ENCODE measurements around the gene DLG2. TPM values are rescaled to one million over a fixed set of nuclear protein-coding genes. Genes with fewer than 3 reads are reported as not detected.

DLG2 gene
- total RNA-seq, 1 donor from 2014 or later: 4.7 TPM

DNA sequence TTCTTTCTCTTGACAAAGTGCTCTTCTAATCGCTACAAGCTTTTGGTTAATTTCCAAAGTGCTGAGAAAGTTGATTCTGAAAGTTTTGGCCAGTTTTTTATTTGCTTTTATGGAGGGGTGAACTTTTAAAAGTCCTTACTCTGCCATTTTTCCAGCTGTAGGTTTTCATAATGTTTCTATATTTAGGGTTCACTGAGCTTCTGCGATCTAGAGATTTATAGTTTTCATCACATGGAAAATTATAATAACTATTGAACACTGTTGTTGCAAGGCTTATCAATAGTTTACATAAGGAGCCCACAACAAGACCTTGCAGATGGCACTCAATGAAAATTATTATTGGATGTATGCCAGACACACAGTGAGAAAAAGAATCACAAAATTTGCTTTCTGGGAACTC, 55.1 kb downstream of the DLG2 start:
- ATAC-seq (no peak), DNase-seq (ENCODE audit: low spot score) (no peak)

DNA sequence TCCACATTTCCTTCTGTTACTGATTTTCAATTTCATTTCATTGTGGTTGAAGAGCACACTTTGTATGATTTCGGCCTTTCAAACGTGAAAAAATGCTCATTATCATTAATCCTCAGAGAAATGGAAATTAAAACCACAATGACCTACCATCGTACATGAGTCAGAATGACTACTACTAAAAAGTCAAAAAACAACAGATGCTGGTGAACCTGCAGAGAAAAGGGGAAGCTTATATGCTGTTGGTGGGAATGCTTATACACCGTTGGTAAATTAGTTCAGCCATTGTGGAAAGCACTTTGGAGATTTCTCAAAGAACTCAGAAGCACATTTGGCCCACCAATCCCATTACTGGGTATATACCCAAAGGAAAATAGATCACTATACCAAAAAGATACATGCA, 57.6 kb downstream of the DLG2 start:
- ATAC-seq: no peak
- no peak for DNase-seq (ENCODE audit: low spot score)

DNA sequence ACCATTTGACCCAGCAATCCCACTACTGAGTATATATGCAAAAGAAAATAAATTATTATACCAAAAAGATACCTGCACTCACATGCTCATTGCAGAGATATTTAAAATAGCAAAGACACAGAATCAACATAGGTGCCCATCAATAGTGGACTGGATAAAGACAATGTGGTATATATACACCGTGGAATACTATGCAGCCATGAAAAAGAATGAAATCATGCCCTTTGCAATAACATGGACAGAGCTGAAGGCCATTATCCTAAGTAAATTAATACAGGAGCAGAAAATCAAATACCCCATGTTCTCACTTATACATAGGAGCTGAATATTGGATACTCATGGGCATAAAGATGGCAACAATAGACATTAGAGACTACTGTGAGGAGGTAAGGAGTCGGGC, 68.7 kb downstream of the DLG2 start:
- DNase-seq (ENCODE audit: low spot score) (no peak), ATAC-seq (no peak)

DNA sequence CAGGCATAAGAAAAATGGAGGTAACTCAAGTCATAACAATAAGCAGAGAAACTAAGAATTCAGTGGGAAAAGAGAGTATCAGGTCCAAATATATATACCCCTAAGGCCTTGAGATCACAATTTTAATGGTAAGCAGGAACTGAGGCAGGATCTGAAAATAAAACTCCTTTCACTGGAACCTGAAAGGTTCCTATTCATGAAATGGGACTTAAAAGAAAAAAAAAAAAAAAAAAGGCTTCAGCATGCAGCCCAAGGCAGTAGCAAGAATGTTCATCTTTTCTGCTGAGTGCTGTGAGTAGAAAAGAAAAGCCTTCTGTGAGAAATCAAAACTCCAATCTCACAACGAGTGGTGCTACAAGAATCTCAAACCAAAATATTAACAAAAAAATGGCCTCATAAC, 75.3 kb downstream of the DLG2 start:
- ATAC-seq (no peak), DNase-seq (ENCODE audit: low spot score) (no peak)

DNA sequence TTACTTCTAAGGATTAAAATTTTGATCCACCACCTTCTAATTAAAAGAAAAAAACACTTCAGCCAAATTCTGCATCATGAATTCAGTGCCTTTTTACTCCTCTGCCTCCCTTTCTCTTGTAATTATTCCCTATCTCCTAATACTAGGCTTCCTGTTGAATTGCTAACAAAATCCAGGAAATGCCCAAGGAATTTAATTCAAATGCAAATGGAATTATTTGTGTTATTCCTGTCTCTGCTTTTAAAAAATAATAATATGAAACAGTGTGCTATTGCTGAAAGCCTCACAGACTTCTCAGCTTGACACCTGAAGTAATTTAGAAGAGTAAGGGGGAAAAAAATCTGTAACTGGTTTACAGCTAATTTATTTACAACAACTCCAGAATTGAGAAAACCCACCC, 85.5 kb downstream of the DLG2 start:
- no peak for ATAC-seq
- no peak for DNase-seq (ENCODE audit: low spot score)

DNA sequence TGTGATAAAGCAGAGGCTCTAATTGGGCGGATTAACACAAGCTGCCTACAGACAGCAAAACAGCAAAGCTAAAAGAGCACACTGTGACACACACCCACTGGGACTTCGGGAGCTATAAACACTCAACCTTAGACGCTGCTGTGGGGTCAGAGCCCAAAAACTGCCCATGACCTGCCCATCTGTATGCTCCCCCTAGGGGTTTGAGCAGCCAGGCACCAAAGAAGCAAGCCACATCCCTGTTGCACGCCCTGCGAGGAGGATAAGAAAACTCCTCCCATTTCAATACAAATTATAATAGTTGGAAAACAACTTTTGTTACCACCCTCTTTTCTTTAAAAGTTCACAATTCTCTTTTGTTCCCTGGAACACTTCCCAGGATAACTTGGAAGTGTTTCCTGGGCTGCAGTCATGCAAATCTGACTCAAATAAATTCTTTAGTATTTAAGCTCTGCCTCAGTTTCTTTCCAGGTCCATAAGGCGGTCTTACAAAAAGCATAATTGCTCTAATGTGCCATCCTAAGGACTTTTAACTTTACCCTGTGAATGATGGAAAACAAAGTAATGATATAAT, 86.4 kb downstream of the DLG2 start:
- no peak for DNase-seq (ENCODE audit: low spot score)
- ATAC-seq: no peak

DNA sequence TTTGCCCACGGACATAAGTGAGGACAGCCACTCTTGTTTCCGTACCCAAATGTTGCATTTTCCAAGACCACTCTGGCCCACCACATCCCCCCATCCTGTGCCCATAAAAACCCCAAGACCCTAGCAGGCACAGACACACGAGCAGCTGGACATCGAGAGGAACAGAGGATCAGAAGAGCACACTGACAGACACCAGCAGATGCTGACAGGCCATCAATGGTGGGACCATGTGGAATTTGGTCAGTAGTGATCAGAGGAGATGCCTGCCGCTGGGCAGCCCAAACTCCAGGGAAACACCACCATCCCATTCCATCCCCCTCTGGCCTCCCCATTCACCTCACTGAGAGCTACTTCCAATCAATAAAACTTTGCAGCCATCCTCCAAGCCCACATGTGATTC, 87.0 kb downstream of the DLG2 start:
- DNase-seq (ENCODE audit: low spot score) (no peak), ATAC-seq (no peak)

DNA sequence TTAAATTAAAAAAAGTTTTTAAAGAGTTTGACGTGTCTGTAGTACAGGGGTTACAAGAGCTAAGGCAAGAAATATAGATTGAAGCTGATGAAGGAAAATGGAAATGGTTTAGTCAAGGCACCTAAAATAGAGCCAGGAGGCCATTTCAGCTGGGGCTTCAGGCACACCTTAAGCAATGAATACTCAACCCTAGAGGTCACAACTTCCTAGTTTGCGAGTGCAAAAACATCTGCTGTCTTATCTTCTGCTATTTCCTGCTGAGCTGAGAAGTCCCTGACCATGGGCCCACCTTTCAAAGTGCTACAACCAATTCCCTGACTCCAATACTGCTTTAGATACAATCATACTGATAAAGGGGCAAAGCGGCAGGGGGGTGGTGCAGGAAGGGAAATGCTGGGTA, 87.4 kb downstream of the DLG2 start:
- DNase-seq (ENCODE audit: low spot score) (no peak), ATAC-seq (no peak)

DNA sequence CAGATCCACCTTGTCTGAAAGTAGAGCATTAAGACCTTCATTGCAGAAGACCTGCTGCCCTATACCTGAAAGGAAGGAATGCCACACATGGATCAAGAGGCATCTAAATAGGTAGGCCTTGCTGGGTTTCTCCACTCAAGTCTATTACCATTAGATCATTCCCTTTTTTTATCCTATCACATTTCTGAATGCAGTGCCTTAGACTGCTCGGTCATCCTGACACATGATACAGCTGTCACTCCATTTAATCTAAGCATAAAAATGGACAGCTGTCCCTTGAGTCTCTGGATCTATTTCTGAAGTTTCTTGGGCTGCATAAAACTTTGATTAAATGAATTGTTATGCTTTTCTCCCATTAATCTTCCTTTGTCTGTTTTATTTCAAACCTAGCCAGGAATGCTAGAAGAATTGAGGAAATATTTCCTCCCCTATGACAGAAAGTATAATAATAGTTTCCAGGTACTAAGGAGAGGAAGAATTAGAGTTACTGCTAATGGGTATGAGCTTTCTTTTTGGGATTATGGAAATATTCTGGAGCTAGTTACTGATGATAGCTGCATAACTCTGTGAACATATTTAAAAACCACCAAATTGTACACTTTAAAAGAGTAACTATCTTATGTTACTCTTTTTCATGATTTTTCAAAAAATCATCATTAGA, 88.0 kb downstream of the DLG2 start:
- no peak for DNase-seq (ENCODE audit: low spot score)
- no peak for ATAC-seq

DNA sequence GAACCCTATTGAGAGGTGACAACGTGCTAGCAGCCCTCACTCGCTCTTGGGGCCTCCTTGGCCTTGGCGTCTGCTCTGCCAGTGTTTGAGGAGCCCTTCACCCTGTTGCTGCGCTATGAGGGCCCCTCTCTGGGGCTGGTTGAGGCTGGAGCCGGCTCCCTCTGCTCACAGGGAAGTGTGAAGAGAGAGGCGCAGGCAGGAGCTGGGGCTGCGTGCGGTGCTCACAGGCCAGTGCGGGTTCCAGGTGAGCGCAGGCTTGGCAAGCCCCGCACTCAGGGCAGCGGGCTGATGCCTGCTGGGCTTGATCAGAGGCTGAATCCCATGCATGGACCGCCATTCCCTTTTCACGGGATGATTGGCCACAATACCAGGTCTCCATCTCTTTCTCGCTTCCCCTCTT, 90.7 kb downstream of the DLG2 start:
- no peak for DNase-seq (ENCODE audit: low spot score)

DNA sequence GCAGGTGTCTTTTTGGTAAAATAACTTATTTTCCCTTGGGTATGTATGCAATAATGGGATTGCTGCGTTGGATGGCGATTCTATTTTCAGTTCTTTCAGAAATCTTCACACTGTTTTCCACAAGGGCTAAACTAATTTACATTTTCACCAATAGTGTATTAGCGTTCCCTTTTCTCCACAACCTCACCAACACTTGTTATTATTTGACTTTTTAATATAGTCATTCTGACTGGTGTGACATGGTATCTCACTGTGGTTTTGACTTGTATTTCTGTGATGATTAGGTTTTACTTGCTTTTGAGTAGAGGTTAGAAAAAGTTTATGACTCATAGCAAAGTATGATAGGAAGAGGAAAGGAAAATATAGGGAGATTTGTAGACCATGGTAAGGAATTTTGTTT, 92.3 kb downstream of the DLG2 start:
- ATAC-seq: no peak
- no peak for DNase-seq (ENCODE audit: low spot score)

More for the DNA sequence above, 90.7 kb downstream of the DLG2 start:
- no peak for ATAC-seq

DNA sequence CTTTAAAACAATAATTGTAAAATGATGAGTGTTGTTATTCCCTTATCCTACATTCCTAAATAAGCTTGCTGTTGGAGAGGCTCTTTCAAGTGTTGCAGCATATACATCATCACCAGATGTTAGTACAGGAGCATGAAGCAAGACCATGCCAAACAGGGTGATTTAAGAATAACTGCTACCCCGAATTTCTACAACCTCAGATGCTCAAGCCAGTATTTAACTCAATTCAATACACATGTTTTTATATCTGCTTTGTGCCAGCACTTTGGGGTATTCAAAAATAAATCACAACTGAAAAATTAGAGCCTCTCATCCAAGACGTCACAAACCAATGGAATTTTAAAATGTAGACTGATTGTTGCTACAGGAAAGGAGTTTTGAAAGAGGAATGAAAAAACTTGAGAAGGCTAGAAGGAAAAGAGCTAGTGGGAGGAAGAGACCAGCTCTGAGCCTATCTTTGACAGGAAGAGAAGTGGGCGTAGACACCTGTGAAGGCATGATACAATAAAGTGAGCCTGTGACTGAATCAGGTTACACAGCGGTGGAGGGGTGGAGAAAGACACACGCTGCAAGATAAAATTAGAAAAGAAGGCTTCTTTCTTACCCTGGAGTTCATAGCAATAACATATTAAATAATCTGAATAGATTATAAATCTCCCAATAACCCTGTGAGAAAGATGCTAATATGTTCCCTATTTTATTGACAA, 95.8 kb downstream of the DLG2 start:
- DNase-seq (ENCODE audit: low spot score): no peak
- no peak for ATAC-seq

DNA sequence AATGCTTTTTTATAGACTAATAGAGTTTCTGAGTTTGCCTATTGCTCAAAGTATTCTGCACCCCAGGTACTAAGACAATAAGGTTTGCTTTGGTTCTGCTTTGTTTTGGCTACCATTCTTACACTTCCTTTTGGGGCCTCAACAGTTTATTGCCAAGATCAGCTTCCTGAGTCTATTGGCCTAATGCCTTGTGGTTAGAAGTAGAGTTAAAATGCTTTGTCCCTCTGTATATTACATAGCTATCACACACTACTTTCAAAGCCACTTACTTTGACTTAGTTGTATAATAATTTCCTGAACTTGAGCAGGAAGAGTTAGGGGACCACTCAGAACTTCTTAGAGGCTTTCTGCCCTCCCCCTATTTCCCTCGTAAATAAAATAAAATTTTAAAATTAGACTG, 96.5 kb downstream of the DLG2 start:
- no peak for ATAC-seq
- DNase-seq (ENCODE audit: low spot score): no peak

DNA sequence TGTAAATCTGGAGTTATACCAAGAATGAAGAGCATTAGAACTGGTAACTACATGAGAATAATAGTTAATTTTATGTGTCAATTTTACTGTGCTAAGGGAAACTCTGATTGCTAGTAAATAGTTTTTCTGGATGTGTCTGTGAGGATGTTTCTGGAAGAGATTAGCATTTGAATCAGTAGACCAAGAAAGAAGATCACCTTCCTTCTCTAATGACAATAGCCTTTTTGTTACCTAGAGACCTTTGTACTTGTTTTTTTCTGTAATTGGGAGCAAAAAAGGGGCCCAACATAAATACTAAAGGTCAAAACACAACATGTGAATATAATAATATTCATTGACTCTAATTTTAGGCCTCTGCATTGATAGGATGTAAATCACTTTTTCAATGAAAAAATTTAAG, 100.6 kb downstream of the DLG2 start:
- DNase-seq (ENCODE audit: low spot score): no peak
- ATAC-seq: no peak

DNA sequence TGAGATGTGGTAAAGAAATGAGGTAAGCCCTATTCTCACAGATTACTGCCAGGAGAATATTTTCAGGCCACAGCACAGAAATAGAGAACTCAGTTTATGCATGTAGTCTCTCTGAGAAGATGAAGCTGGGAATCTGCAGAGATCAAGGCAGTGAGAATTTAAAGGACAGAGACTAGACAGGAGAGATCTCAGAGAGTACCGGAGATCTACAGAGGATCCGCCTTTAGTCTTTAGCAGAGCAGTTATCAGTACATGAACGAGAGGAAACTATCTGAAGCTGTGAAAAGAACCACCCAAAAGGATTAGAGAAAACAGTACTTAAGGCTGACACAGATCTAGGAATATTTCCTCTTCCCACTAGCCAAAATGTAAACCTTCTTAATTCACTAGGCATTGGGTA, 101.5 kb downstream of the DLG2 start:
- no peak for DNase-seq (ENCODE audit: low spot score)
- ATAC-seq: no peak

DNA sequence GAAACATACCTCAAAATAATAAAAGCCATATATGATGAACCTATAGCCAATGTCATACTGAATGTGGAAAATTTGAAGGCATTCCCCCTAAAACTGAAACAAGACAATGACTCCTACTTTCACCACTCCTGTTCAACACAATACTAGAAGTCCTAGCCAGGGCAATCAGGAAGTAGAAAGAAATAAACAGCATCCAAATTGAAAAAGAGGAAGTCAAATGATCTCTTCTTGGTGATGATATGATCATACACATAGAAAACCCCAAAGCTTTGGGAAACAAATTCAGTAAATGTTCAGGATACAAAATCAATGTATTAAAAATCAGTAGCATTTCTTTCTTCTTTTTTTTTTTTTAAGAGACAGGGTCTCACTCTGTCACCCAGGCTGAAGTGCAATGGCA, 109.9 kb downstream of the DLG2 start:
- DNase-seq (ENCODE audit: low spot score) (no peak), ATAC-seq (no peak)

DNA sequence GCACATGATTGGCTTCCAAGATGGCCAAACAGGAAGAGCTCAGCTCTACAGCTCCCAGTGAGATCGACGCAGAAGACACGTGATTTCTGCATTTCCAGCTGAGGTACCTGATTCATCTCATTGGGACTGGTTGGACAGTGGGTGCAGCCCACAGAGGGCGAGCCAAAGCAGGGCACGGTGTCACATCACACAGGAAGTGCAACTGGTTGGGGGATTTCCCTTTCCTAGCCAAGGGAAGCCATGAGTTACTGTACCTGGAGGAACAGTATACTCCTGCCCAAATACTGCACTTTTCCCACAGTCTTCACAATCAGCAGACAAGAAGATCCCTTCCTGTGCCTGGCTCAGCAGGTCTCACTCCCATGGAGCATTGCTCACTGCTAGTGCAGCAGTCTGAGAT, 131.2 kb downstream of the DLG2 start:
- DNase-seq (ENCODE audit: low spot score) (no peak), ATAC-seq (no peak)

DNA sequence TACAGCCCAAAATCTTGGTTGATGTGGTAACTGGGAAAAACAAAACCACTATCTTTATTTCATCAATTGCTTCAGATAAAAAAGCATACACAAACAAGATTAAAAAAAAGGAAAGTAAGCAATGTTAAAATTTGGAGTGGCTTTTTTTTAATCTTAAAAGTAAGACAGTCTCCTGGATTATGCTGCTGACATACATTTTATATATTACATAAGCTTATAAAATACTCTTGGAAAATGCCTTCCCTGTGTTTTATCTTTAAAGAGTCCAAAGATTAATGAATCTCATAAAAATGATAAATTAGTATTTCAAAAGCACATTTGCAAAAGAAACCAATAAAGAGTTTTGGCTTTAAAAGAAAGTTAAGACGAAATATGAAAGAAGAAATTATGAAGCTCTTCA, 132.7 kb downstream of the DLG2 start:
- ATAC-seq (no peak), DNase-seq (ENCODE audit: low spot score) (no peak)

DNA sequence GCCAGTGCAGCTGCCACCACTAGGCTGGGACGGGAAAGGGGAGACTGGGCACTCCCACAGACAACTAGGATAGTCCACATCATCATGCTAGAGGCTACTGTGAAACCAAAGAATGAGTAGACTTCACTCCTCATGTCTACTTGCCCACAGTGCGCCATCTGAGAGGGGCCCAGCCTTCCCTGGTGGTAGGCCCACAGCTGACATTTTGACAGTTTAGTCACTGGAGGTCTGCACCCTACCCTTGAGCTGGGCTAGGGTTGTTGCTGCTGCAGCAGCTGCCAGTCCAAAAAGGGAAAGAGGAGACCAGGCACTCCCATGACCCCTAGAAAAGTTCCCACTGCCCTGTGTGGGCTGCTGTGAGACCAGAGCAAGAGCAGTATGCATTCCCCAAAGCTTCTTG, 141.2 kb downstream of the DLG2 start:
- DNase-seq (ENCODE audit: low spot score) (no peak), ATAC-seq (no peak)

DNA sequence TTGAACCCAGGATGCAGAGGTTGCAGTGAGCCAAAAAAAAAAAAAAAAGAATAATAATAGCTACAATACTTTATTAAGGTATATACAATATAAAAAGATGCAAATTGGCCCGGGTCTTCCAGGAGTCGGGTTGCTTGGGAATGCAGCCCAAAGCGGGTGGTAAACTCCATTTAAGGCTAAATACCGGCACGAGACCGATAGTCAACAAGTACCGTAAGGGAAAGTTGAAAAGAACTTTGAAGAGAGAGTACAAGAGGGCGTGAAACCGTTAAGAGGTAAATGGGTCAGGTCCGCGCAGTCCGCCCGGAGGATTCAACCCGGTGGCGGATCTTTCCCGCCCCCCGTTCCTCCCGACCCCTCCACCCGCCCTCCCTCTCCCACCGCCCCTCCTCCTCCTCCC, 143.3 kb downstream of the DLG2 start:
- DNase-seq (ENCODE audit: low spot score) (no peak), ATAC-seq (no peak)

DNA sequence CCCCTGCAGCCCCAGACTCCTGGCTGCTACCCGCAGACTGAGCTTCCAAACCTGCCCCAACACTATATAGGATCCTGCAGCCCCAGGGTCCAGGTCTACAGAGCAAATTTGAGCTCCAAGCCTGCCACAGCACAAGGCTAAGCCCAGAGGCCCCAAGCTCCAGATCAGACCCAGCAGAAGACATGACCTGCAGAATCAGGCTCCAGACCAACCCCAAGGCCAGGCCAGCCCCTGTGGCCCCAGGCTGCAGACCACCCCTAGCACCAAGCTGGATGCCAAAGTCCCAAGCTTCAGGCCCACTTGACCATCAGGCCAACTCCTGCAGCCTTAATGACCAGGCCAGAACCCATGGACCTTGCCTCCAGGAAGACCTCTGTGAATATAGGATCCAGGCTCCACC, 145.3 kb downstream of the DLG2 start:
- ATAC-seq: no peak
- DNase-seq (ENCODE audit: low spot score): no peak

DNA sequence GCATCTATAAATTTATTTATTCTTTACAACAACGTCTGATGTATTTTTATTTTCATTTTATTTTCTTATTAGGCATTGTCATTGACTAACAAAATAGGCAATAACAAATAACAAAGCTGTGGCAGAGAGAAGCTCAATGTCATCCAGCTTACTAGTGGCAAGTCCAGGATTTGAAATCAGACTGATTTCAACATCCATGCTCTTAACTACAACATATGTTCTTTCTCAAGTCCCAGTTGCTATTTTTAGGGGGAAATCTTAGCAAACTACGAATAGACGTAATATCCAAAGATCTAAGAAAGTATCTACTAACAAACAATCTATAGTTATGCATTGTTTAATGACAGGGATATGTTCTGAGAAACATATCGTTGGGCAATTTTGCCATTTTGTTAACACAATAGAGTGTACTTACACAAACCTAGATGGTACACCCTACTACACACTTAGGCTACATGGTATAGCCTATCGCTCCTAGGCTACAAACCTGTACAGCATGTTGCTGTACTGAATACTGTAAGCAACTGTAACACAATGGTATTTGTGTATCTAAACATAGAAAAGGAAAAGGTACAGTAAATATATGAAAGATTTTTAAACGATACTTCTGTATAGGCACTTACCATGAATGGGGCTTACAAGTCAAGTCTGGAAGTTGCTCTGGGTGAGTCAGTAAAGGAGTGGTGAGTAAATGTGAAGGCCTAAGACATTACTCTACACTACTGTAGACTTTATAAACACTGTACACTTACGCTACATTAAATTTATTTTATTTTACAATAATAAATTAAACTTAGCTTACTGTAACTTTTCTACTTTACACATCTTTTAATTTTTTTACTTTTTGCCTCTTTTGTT, 151.3 kb downstream of the DLG2 start:
- DNase-seq (ENCODE audit: low spot score) (no peak), ATAC-seq (no peak)

Data from left lobe of liver (tissue), 2 donors.